CD4-positive, CD25-positive, alpha-beta regulatory T cell (primary cell): Measurements from ENCODE around the gene METTL24. TPM values are rescaled to one million over a fixed set of nuclear protein-coding genes. Genes with fewer than 3 reads are reported as not detected.
"Not testable (repeated sequence)": the region's sequence is repeated elsewhere in the genome, so short reads cannot be mapped to it uniquely, and the experiment has no call there.

Experiments
- ATAC-seq, 2 donors: fragments of 150-1000 bp; cut with Tn5 transposase; one replicate each; pipeline ENCODE4 v1.10.0; 2021; ENCODE audit warnings: low read depth in 2 of 2, moderate number of reproducible peaks in 2 of 2, moderate library complexity in 1 of 2
- DNase-seq, 3 donors: peaks; one replicate each; pipeline versions ENCODE4 v3.0.0 to v3.0.0-alpha.2; 2012 to 2022; ENCODE audit warnings: mixed read lengths in 1 of 3
- H3K27ac ChIP-seq: one replicate; pipeline ENCODE4 v1.7.0; 2013; ENCODE audit warnings: mild to moderate bottlenecking, low read length; ENCODE audit not compliant: insufficient read depth, poor library complexity, severe bottlenecking
- H3K27me3 ChIP-seq: one replicate; pipeline ENCODE4 v1.7.0; 2013; ENCODE audit warnings: low read length; ENCODE audit not compliant: control insufficient read depth, insufficient read depth
- H3K36me3 ChIP-seq: one replicate; pipeline ENCODE4 v1.7.0; 2013; ENCODE audit warnings: mild to moderate bottlenecking, low read length, moderate library complexity; ENCODE audit not compliant: control insufficient read depth, insufficient read depth
- H3K4me1 ChIP-seq: 2 replicates; pipeline ENCODE4 v1.7.0; 2013; ENCODE audit warnings: mild to moderate bottlenecking, low read length; ENCODE audit not compliant: insufficient read depth, control insufficient read depth, poor library complexity, severe bottlenecking
- H3K4me3 ChIP-seq: one replicate; pipeline ENCODE4 v1.7.0; 2013; ENCODE audit warnings: low read depth, mild to moderate bottlenecking, low read length, moderate library complexity
- H3K9me3 ChIP-seq, 2 experiments: 1 replicate in 1 of 2; 2 replicates in 1 of 2; pipeline ENCODE4 v1.7.0; 2013; ENCODE audit warnings: low read length in 2 of 2, mild to moderate bottlenecking in 1 of 2, moderate library complexity in 1 of 2; ENCODE audit not compliant: control insufficient read depth in 2 of 2
- H3K27ac Mint-ChIP-seq, 3 donors: one replicate each; pipeline ENCODE4 v1.8.0; 2020 to 2022; ENCODE audit warnings: mild to moderate bottlenecking in 3 of 3, mixed read lengths in 3 of 3, moderate library complexity in 2 of 3
- H3K27me3 Mint-ChIP-seq: one replicate; pipeline ENCODE4 v1.8.0; 2022; ENCODE audit warnings: mild to moderate bottlenecking, mixed read lengths
- H3K36me3 Mint-ChIP-seq: one replicate; pipeline ENCODE4 v1.8.0; 2020; ENCODE audit warnings: mixed read lengths
- H3K4me1 Mint-ChIP-seq, 4 donors: one replicate each; pipeline ENCODE4 v1.8.0; 2020 to 2022; ENCODE audit warnings: mixed read lengths in 4 of 4, mild to moderate bottlenecking in 1 of 4
- H3K4me3 Mint-ChIP-seq, 4 donors: one replicate each; pipeline ENCODE4 v1.8.0; 2020 to 2022; ENCODE audit warnings: mild to moderate bottlenecking in 4 of 4, mixed read lengths in 4 of 4, moderate library complexity in 3 of 4
- H3K9me3 Mint-ChIP-seq, 7 donors: one replicate each; pipeline ENCODE4 v1.8.0; 2020 to 2022; ENCODE audit warnings: mixed read lengths in 7 of 7, mild to moderate bottlenecking in 3 of 7, moderate library complexity in 2 of 7
- polyA plus RNA-seq, 4 donors: library from polyadenylated mRNA; unstranded; fragments of 300-500 nt; fragmentation: Illumina TruSeq; gene quantifications; one replicate each; pipeline ENCODE4 v1.2.3, GENCODE V29; 2021
- total RNA-seq: library from RNA; stranded (reverse); gene quantifications from one replicate; pipeline ENCODE4 v1.2.3, GENCODE V29; 2022

The METTL24 gene
- total and polyA plus RNA-seq, 5 donors from 2014 or later = not detected

GRCh38 chr6:110318971-110319370 lies 39.2 kb downstream of the METTL24 start:
- Mint-ChIP-seq H3K9me3 (peaks cover 0 to 3% (median 0%) of the 10 kb centered on the region in 7 donors), H3K36me3 (no peaks in the 10 kb centered on the region), H3K4me1 (no peaks in the 10 kb centered on the region), H3K27ac (no peak overlapping the region), H3K4me3 (no peak overlapping the region), H3K27me3 (peaks cover 5% of the 10 kb centered on the region)
- no peaks in the 10 kb centered on the region for H3K36me3 ChIP-seq
- no peaks in the 10 kb centered on the region for H3K9me3 ChIP-seq
- H3K27me3 ChIP-seq = peaks cover 2% of the 10 kb centered on the region
- no peak overlapping the region for H3K4me3 ChIP-seq
- H3K4me1 ChIP-seq = no peaks in the 10 kb centered on the region
- ATAC-seq (no peak), DNase-seq (no peak)
- H3K27ac ChIP-seq = no peak overlapping the region

GRCh38 chr6:110317646-110318045 lies 40.5 kb downstream of the METTL24 start:
- H3K9me3 Mint-ChIP-seq = peaks cover 0 to 3% (median 0%) of the 10 kb centered on the region in 7 donors
- no peak overlapping the region for H3K27ac Mint-ChIP-seq
- Histone ChIP-seq H3K4me3 (no peak overlapping the region), H3K27ac (no peak overlapping the region), H3K36me3 (no peaks in the 10 kb centered on the region), H3K27me3 (peaks cover 5% of the 10 kb centered on the region), H3K9me3 (no peaks in the 10 kb centered on the region), H3K4me1 (no peaks in the 10 kb centered on the region)
- no peak overlapping the region for H3K4me3 Mint-ChIP-seq
- no peak for ATAC-seq
- H3K36me3 Mint-ChIP-seq = no peaks in the 10 kb centered on the region
- peaks cover 12% of the 10 kb centered on the region for H3K27me3 Mint-ChIP-seq
- no peak for DNase-seq
- no peaks in the 10 kb centered on the region for H3K4me1 Mint-ChIP-seq

GRCh38 chr6:110317189-110317588 lies 41.0 kb downstream of the METTL24 start:
- Mint-ChIP-seq H3K9me3 (peaks cover 0 to 3% (median 0%) of the 10 kb centered on the region in 7 donors), H3K4me1 (no peaks in the 10 kb centered on the region), H3K27me3 (peaks cover 16% of the 10 kb centered on the region), H3K27ac (no peak overlapping the region), H3K36me3 (no peaks in the 10 kb centered on the region), H3K4me3 (no peak overlapping the region)
- no peak for ATAC-seq
- H3K4me3 ChIP-seq = no peak overlapping the region
- DNase-seq = no peak
- no peaks in the 10 kb centered on the region for H3K9me3 ChIP-seq
- H3K4me1 ChIP-seq = no peaks in the 10 kb centered on the region
- H3K27ac ChIP-seq = no peak overlapping the region
- peaks cover 6% of the 10 kb centered on the region for H3K27me3 ChIP-seq
- no peaks in the 10 kb centered on the region for H3K36me3 ChIP-seq

- H3K4me3 ChIP-seq = no peak overlapping the region
- Mint-ChIP-seq H3K27ac (no peak overlapping the region), H3K4me3 (no peak overlapping the region), H3K27me3 (peaks cover 20% of the 10 kb centered on the region), H3K36me3 (no peaks in the 10 kb centered on the region), H3K4me1 (peaks cover 0 to 3% (median 0%) of the 10 kb centered on the region in 4 donors), H3K9me3 (peaks cover 0 to 3% (median 0%) of the 10 kb centered on the region in 7 donors)
- H3K27me3 ChIP-seq = peaks cover 6% of the 10 kb centered on the region
- DNase-seq (no peak), ATAC-seq (no peak)
- no peaks in the 10 kb centered on the region for H3K36me3 ChIP-seq
- H3K27ac ChIP-seq = no peak overlapping the region
- H3K4me1 ChIP-seq = no peaks in the 10 kb centered on the region
- H3K9me3 ChIP-seq = no peaks in the 10 kb centered on the region
Observed at GRCh38 chr6:110315869-110316398, 42.2 kb downstream of the METTL24 start.

GRCh38 chr6:110315207-110315868 lies 42.8 kb downstream of the METTL24 start:
- peaks cover 20% of the 10 kb centered on the region for H3K27me3 Mint-ChIP-seq
- H3K36me3 Mint-ChIP-seq = no peaks in the 10 kb centered on the region
- no peak overlapping the region for H3K4me3 Mint-ChIP-seq
- ATAC-seq (no peak), DNase-seq (no peak)
- Histone ChIP-seq H3K27ac (no peak overlapping the region), H3K9me3 (no peaks in the 10 kb centered on the region), H3K4me3 (no peak overlapping the region), H3K4me1 (no peaks in the 10 kb centered on the region), H3K36me3 (no peaks in the 10 kb centered on the region), H3K27me3 (peaks cover 6% of the 10 kb centered on the region)
- peaks cover 0 to 4% (median 0%) of the 10 kb centered on the region in 7 donors for H3K9me3 Mint-ChIP-seq
- H3K4me1 Mint-ChIP-seq = peaks cover 0 to 5% (median 0%) of the 10 kb centered on the region in 4 donors
- no peak overlapping the region for H3K27ac Mint-ChIP-seq

GRCh38 chr6:110310861-110311446 lies 47.2 kb downstream of the METTL24 start:
- H3K27me3 Mint-ChIP-seq = peaks cover 26% of the 10 kb centered on the region
- no peak overlapping the region for H3K27ac Mint-ChIP-seq
- Histone ChIP-seq H3K4me1 (no peaks in the 10 kb centered on the region), H3K9me3 (no peaks in the 10 kb centered on the region), H3K27ac (no peak overlapping the region), H3K4me3 (no peak overlapping the region), H3K36me3 (no peaks in the 10 kb centered on the region), H3K27me3 (peaks cover 4% of the 10 kb centered on the region)
- H3K36me3 Mint-ChIP-seq = no peaks in the 10 kb centered on the region
- no peak overlapping the region for H3K4me3 Mint-ChIP-seq
- H3K9me3 Mint-ChIP-seq = peaks cover 0 to 6% (median 0%) of the 10 kb centered on the region in 7 donors
- peaks cover 0 to 5% (median 0%) of the 10 kb centered on the region in 4 donors for H3K4me1 Mint-ChIP-seq
- DNase-seq (no peak), ATAC-seq (no peak)

GRCh38 chr6:110309432-110309831 lies 48.7 kb downstream of the METTL24 start:
- not testable (repeated sequence) for H3K4me3 Mint-ChIP-seq, H3K9me3 ChIP-seq, H3K4me3 ChIP-seq, H3K36me3 ChIP-seq, H3K27me3 ChIP-seq, ATAC-seq, H3K27ac ChIP-seq, H3K9me3 Mint-ChIP-seq, H3K4me1 ChIP-seq, H3K4me1 Mint-ChIP-seq, DNase-seq, H3K36me3 Mint-ChIP-seq
- H3K27ac Mint-ChIP-seq = peak overlapping the region in 1 of 3 donors; percentile 39
- peaks cover 25% of the 10 kb centered on the region for H3K27me3 Mint-ChIP-seq
